GM19452 (cell line): Measurements from ENCODE around the gene CCDC134.

Source experiments
- ATAC-seq: cut with Tn5 transposase; IDR thresholded peaks from one replicate; pipeline ENCODE4 v1.9.1; 2021; ENCODE audit not compliant: unreplicated experiment

Gene CCDC134

DNA sequence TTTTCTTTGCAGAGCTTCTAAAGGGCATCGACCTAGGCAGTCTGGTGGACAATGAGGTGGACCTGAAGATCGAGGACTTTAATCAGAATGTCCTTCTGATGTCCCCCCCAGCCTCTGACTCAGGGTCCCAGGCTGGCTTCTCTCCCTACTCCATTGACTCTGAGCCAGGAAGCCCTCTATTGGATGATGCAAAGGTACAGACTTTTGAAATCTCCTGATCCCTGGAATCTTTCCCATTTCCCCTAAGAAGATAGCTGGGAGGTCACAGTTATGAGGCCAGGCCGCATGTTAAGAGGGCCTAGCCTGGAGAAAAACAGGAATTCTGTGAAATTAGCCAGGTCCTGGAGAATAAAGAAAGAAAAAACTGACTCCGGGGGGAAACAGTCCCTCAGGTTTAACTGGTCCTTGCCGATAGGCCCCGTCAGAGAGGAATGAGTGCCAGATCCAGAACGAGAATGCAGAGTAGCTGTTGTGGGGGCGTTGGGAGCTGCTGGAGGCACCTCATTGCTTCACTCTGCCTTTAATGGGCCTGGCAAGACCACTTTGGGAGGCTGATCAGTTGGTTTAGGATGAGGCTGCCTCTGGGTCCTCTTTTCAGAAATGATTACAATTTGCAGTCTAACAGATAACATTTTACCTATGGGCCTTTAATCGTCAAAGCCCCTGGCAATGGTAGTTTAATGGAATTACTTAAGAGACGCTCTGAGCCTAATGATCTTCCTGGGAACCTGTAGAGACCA is 75.2 kb downstream of the CCDC134 start:
- no peak for ATAC-seq
